HG03342 (cell line): ENCODE measurements around the gene KIF26A.

Experiments used
- ATAC-seq: cut with Tn5 transposase; IDR thresholded peaks from one replicate; pipeline ENCODE4 v1.9.1; 2021; ENCODE audit warnings: mild to moderate bottlenecking, moderate library complexity; ENCODE audit not compliant: unreplicated experiment

The KIF26A gene

GRCh38 chr14:104129556-104129955, 8.8 kb upstream of the KIF26A start:
- no peak for ATAC-seq

GRCh38 chr14:104130974-104131651, 7.3 kb upstream of the KIF26A start:
- ATAC-seq, result no peak

DNA sequence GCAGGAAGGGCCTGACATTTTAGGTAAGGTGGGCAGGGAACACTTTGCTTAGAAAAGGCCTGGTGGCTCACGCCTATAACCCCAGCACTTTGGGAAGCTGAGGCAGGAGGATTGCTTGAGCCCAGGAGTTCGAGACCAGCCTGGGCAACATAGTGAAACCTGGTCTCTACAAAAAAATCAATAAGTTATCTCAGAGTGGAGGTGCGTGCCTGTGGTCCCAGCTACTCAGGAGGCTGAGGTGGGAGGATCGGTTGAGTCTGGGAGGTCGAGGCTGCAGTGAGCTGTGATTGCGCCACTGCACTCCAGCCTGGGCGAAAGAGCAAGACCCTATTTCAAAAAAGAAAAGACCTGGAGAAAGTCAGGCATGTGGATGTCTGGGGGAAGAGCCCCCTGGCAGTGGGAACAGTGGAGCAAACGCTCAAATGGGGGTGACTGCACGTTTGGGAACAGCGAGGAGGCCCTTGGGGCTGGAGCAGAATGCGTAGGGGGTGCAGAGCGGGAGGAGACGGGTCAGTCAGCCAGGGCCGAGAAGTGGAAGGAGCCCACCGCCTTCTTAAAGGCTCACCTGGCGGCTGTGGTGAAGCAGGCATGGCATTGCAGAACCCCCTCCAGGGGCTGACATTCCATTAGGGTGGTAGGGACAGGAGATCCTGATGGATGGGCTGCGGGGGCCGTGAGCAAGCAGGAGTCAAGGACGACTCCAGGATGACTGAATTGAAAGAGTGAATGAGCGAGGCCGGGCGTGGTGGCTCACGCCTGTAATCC, 6.2 kb upstream of the KIF26A start:
- ATAC-seq, result no peak

GRCh38 chr14:104132981-104133380, 5.4 kb upstream of the KIF26A start:
- no peak for ATAC-seq

- no peak for ATAC-seq
These were observed 4.9 kb upstream of the KIF26A start for GRCh38 chr14:104133496-104133895.

DNA sequence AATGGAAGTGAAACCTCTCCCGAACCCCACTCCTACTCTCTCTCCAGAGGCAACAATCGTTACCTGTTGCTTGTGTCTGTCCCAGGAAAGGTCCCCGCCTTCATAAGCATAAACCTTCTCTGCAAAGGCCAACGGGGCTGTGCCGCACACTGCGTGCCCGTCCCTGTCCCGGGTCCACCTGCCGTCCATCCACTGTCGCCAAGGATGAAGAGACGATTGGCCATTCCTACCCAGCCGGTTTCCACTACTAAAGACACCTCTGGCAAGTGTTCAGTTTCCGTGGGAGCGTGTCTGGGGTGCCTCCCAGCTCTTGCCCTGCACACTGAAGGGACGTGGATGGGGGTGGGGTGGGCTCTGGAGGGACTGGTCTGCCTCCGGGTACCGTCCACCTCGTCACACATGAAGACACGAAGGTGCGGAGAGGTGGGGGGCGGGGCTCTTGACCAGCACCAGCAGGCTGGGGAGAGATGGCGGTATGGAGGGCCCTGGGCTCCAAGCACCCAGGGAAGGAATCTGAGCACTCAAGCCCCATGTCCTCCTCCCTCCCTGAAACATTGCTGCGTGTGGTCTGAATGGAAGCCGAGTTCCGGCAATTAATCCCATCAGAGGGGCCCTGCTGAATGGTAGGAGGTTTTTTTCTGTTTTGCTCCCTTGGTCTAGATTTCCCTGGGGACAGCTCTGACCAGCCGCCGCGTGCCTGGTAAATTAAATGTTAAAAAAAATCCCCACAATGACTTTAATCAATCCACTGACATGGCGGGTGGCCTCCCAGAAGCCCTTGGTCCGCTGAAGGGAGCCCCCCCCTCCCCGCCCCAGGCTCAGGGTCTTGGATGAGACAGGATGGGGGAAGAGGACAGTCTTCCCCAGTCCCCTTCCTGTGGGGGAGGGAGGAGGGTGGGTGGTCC, 4.1 kb upstream of the KIF26A start:
- ATAC-seq, result no peak

- ATAC-seq, result no peak
These were observed 3.1 kb upstream of the KIF26A start for GRCh38 chr14:104135121-104135903.

GRCh38 chr14:104135904-104136471, 2.4 kb upstream of the KIF26A start:
- no peak for ATAC-seq

DNA sequence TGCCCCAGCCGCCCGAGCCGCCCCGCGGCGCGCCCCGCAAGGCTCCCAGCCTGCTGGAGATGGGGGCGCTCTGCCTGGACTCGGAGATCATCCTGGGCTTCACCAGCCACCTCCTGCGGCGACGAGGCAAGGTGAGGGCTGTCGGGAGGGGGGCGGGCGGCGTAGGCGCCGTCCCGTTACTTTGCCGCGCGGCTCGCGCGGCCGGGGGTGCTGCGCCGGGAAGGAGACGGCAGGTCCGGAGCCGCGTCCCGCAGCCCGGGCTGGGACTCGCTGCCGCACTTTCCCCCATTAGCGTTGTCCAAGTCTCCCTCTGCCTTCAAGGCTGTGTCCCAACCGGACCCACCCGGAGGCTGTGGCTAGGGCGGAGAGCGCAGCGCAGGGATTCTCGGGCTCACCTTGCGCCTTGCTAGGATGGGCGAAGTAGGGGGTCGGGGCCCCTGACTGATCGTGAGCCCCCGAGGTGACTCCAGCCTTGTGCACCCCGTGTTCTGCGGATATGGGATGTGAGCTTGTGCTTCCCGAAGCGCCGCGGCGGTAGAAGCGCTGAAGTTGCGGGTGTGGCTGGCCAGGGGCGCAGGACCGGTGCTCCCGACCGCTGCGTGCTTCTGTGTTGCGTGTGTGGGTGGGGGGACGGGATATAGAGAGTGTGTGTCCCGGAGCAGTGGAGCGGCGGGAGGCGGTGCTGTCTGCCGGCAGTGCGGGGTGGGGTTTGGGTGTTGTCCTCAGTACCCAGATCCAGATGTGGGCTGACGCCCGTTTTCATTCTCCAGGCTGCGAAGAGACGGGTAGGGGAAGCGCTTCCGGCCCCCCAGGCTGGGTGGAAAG, 1.7 kb upstream of the KIF26A start:
- no peak for ATAC-seq

DNA sequence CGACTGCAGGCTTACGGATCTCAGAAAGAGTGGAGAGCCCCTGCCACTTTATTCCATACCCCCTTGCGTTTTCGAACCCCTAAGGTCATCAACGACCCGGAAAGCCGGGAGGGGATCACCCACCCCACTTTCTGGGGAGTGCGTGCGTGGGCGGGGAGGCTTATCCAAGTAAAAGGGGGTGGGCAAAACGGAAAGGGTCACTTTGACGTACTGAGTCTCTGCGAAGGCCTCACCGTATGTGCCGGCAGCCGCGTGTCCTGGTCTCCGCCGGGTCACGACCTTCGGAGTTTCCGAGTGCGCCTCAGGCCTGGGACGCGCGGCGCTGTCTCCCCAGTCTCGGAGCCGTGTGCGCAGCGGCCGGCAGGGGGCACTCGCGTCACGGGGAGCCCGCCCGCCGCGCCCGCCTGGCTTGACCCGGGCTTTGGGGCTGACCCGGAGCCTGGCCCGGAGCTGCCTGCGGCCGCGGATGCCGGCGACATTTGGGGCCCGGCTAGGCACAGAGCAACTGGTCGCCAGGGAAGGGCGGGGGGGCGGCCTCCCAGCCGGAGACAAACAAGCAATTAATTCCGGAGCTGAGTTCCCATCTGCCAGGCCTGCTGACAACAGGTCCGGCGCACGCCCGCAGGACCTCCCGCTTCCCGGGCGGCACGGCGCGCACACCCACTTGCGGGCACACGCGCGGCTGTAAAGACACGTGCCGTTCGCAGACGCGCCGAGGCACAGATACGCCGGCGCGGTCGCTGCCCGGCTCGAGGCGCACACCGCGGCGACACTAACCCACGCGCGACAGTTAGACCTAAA, 890 bp upstream of the KIF26A start:
- no peak for ATAC-seq

- no peak for ATAC-seq
These were observed 502 bp downstream of the KIF26A start for GRCh38 chr14:104138718-104139459.

- no peak for ATAC-seq
These were observed 1.2 kb downstream of the KIF26A start for GRCh38 chr14:104139460-104140212.

- ATAC-seq, result no peak
These were observed 1.8 kb downstream of the KIF26A start for GRCh38 chr14:104140213-104140462.

DNA sequence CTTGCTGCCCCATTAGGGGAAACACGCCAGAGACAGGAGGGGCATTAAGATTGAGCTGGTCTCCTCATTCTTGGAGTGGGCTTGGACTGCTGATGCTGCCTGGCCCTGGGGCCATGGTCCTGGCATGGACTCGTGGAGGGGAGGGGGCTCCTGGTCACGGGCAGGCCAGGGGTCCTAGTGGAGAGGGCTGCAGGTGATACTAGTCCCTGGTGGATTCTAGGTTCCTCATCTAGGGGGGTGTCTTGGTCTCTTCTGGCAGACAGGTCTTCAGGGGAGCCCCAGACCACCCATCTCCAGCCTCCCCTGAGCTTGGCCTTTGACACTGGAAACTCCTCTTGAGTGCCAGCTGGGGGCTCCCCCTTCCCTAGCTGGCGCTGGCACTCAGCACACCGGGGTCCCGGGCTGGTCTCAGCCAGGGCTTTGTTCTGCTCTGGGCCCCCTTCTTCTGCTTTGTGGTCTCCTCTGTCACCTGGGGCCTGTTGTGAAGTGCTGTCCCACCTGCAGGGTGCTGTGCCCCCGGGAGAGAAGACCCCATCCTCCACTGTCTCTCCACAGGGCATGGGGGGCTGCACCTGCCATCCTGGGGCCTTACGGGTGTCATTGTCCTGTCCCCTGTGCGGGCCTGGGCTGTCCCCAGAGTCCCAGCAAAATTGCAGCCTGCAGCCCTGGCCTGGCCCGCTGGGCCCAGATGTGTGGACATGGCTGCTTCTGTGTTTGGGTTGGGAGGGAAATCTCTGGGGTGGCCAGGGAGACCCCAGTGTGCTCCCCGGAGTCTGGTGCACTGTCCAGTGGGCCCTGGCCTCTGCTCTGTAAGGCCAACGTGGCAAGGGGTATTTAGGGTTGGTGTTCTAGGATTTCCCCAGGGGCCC, 2.3 kb downstream of the KIF26A start:
- ATAC-seq, result no peak

DNA sequence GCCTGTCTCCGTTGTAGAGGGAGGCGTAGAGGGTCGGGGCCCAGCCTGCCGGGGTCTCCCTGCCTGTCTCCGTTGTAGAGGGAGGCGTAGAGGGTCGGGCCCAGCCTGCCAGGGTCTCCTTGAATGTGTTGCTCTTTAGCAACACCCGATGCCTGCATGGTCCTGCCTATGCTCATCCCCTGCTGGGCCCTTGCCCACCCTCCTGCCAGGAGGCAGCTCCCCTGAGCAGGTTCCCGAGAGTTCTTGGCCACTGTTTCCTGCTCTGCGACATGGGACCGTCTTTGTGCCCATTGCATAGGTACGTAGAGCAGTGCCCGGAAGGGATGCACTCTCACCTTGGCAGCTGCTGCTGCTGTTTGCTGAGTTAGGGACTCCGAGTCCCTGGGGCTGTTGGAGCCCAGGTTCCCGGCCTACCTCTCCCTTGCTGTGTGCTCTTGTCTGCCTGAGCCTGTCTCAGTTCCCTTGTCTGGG, 3.3 kb downstream of the KIF26A start:
- ATAC-seq, result no peak

DNA sequence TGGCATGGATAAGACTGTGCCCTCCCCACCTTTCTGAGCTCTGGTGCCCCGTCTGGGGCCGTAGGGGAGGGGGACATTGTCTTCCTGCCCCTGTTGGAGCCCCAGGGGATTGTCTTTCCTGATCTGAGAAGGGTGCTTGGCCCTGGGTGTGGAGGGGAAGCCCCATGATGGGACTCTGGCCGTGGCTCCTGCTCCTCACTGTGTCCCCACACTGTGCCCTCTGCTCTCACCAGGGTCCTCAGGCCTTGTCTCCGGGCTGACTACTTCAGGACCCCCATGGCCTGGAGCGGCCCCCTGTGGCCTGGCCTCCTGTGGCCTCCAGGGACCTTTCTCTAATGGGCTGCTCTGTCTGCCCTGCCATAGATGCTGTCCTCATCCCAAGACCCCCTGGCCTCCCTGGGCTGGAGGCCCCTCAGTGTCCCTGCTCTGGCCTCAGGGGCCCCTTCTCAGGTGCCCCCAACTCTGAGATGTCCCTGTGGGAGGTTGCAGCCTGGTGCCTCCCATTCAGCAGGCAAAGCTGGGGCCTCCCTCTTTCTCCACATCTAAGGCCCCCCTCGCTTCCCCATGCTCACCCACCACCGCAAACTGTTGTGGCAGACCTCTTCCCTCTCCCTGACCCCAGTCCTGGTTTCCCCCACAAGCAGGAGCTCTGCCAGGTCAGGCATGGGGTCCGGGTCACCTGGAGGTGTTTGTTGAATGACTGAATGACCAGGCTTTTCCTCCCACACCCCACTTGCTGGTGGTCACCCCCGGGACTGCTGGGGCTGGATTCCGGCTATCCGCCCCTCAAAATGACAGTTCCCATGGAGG, 4.0 kb downstream of the KIF26A start:
- ATAC-seq, result no peak
